IMR-90 (cell line): Measurements from ENCODE around the gene ZNRD2. TPM values are rescaled to one million over a fixed set of nuclear protein-coding genes. Genes with fewer than 3 reads are reported as not detected.

ENCODE experiments used
- ATAC-seq: fragments of 200-7000 bp; cut with Tn5 transposase; 2 replicates; pipeline ENCODE4 v1.9.1; 2020; ENCODE audit warnings: low read depth, mild to moderate bottlenecking, moderate library complexity
- BruUV-seq: library from RNA; stranded (reverse); fragments of 400-500 nt; replicated peaks from 2 replicates; lab custom pipeline; 2021; lab: Mats Ljungman, UMichigan
- CTCF ChIA-PET: fragments of 300-600 bp; formaldehyde crosslinking; extraction: SDS; loops from one replicate; lab custom pipeline; 2021; ENCODE audit warnings: antibody characterized with exemption; lab: Yijun Ruan, JAX
- POLR2A ChIA-PET: fragments of 300-600 bp; sonication (Branson Sonifier 250); formaldehyde crosslinking; loops from one replicate; lab custom pipeline; 2022; ENCODE audit warnings: antibody characterized with exemption; ENCODE audit not compliant: unreplicated experiment; lab: Charles Lee
- DNase-seq: peaks from one replicate; pipeline ENCODE4 v3.0.0; 2013
- H2AFZ ChIP-seq: replicated peaks from 2 replicates; pipeline ENCODE3; 2013; ENCODE audit warnings: low read length, mild to moderate bottlenecking; ENCODE audit not compliant: poor library complexity
- H2AK5ac ChIP-seq: 2 replicates; pipeline ENCODE4 v1.6.1; 2013; ENCODE audit warnings: low read depth, low read length, inconsistent platforms
- H2AK9ac ChIP-seq: replicated peaks from 2 replicates; pipeline ENCODE3; 2013; ENCODE audit warnings: mild to moderate bottlenecking, low read depth, low read length, moderate library complexity; ENCODE audit not compliant: poor library complexity
- H2BK120ac ChIP-seq: 2 replicates; pipeline ENCODE4 v1.6.1; 2013; ENCODE audit warnings: low read depth, low read length, inconsistent platforms
- H2BK15ac ChIP-seq: 3 replicates; pipeline ENCODE4 v1.6.1; 2013; ENCODE audit warnings: low read depth, low read length, inconsistent platforms
- H2BK20ac ChIP-seq: 2 replicates; pipeline ENCODE4 v1.6.1; 2013; ENCODE audit warnings: low read depth, mild to moderate bottlenecking, inconsistent platforms, low read length, moderate library complexity
- H2BK5ac ChIP-seq: 2 replicates; pipeline ENCODE4 v1.6.1; 2013; ENCODE audit warnings: mild to moderate bottlenecking, low read depth, low read length, inconsistent platforms; ENCODE audit not compliant: poor library complexity, severe bottlenecking
- H3K14ac ChIP-seq: replicated peaks from 2 replicates; pipeline ENCODE4 v1.6.1; 2013; ENCODE audit warnings: low read depth, low read length, inconsistent platforms
- H3K18ac ChIP-seq: 2 replicates; pipeline ENCODE4 v1.6.1; 2013; ENCODE audit warnings: low read depth, low read length, control low read depth
- H3K23ac ChIP-seq: 2 replicates; pipeline ENCODE4 v1.6.1; 2013; ENCODE audit warnings: low read depth, low read length, inconsistent platforms
- H3K27ac ChIP-seq: 2 replicates; pipeline ENCODE4 v1.5.1; 2013; ENCODE audit warnings: mild to moderate bottlenecking, control low read depth, low read length; ENCODE audit not compliant: insufficient read depth
- H3K27me3 ChIP-seq: 2 replicates; pipeline ENCODE4 v1.6.1; 2013; ENCODE audit warnings: low read length; ENCODE audit not compliant: control insufficient read depth, insufficient read depth
- H3K36me3 ChIP-seq: 2 replicates; pipeline ENCODE4 v1.6.1; 2013; ENCODE audit warnings: low read length, mixed read lengths; ENCODE audit not compliant: control insufficient read depth, insufficient read depth
- H3K4ac ChIP-seq: 2 replicates; pipeline ENCODE4 v1.6.1; 2013; ENCODE audit warnings: low read depth, low read length, inconsistent platforms
- H3K4me1 ChIP-seq: 2 replicates; pipeline ENCODE4 v1.6.1; 2013; ENCODE audit warnings: low read length, mixed read lengths; ENCODE audit not compliant: control insufficient read depth, insufficient read depth
- H3K4me2 ChIP-seq: 2 replicates; pipeline ENCODE4 v1.6.1; 2013; ENCODE audit warnings: low read depth, mild to moderate bottlenecking, control low read depth, low read length, moderate library complexity
- H3K4me3 ChIP-seq: 2 replicates; pipeline ENCODE4 v1.5.1; 2013; ENCODE audit warnings: low read depth, mild to moderate bottlenecking, control low read depth, low read length, moderate library complexity; ENCODE audit not compliant: insufficient read depth
- H3K56ac ChIP-seq: 2 replicates; pipeline ENCODE4 v1.6.1; 2013; ENCODE audit warnings: low read length, inconsistent platforms; ENCODE audit not compliant: insufficient read depth; ENCODE audit errors: extremely low read depth
- H3K79me1 ChIP-seq, 2 experiments: 2 replicates each; pipeline ENCODE4 v1.6.1; 2013; ENCODE audit warnings: low read length in 2 of 2, inconsistent platforms in 1 of 2, low read depth in 1 of 2
- H3K9ac ChIP-seq: 2 replicates; pipeline ENCODE4 v1.6.1; 2013; ENCODE audit warnings: low read depth, low read length, control low read depth
- H3K9me1 ChIP-seq: 2 replicates; pipeline ENCODE4 v1.6.1; 2013; ENCODE audit warnings: low read length, inconsistent platforms; ENCODE audit not compliant: insufficient read depth
- H3K9me3 ChIP-seq: 2 replicates; pipeline ENCODE4 v1.6.1; 2013; ENCODE audit warnings: low read length; ENCODE audit not compliant: control insufficient read depth, insufficient read depth
- H4K20me1 ChIP-seq: 2 replicates; pipeline ENCODE4 v1.6.1; 2013; ENCODE audit warnings: low read length, inconsistent platforms; ENCODE audit not compliant: insufficient read depth
- H4K5ac ChIP-seq: 2 replicates; pipeline ENCODE4 v1.6.1; 2013; ENCODE audit warnings: mild to moderate bottlenecking, low read depth, low read length, control low read depth
- H4K8ac ChIP-seq, 2 experiments: 2 replicates each; pipeline ENCODE4 v1.6.1; 2013; ENCODE audit warnings: low read depth in 2 of 2, low read length in 2 of 2, control low read depth in 1 of 2, inconsistent platforms in 1 of 2
- H4K91ac ChIP-seq: 2 replicates; pipeline ENCODE4 v1.6.1; 2013; ENCODE audit warnings: low read depth, low read length, inconsistent platforms; ENCODE audit not compliant: insufficient read depth
- BHLHE40 ChIP-seq: fragments of 150-350 bp; IDR thresholded peaks from 2 replicates; pipeline ENCODE4 v1.6.1; 2016; ENCODE audit warnings: mild to moderate bottlenecking, low read depth, low read length
- CEBPB ChIP-seq: IDR thresholded peaks from 2 replicates; pipeline ENCODE4 v1.6.1; 2012; ENCODE audit warnings: low read depth, low read length, improper control_type of control experiment
- CHD1 ChIP-seq: IDR thresholded peaks from 2 replicates; pipeline ENCODE4 v1.6.1; 2012; ENCODE audit warnings: low read depth, low read length, improper control_type of control experiment
- CTCF ChIP-seq: conservative IDR thresholded peaks from 2 replicates; pipeline ENCODE4 v1.5.1; 2012; ENCODE audit warnings: mild to moderate bottlenecking, low read depth, low read length, improper control_type of control experiment
- FOS ChIP-seq: fragments of 150-350 bp; IDR thresholded peaks from 2 replicates; pipeline ENCODE4 v1.6.1; 2016; ENCODE audit warnings: low read depth, low read length
- MAFK ChIP-seq: IDR thresholded peaks from 2 replicates; pipeline ENCODE4 v1.6.1; 2012; ENCODE audit warnings: low read depth, low read length, improper control_type of control experiment
- MAZ ChIP-seq: IDR thresholded peaks from 2 replicates; pipeline ENCODE4 v1.6.1; 2012; ENCODE audit warnings: low read depth, mild to moderate bottlenecking, low read length, improper control_type of control experiment, moderate library complexity, borderline replicate concordance
- MXI1 ChIP-seq: IDR thresholded peaks from 2 replicates; pipeline ENCODE4 v1.6.1; 2012; ENCODE audit warnings: low read depth, mild to moderate bottlenecking, low read length, moderate library complexity, borderline replicate concordance
- NFE2L2 ChIP-seq: fragments of 150-350 bp; IDR thresholded peaks from 2 replicates; pipeline ENCODE4 v1.6.1; 2016; ENCODE audit warnings: low read depth, mild to moderate bottlenecking, low read length
- POLR2A ChIP-seq: IDR thresholded peaks from 2 replicates; pipeline ENCODE4 v1.6.1; 2012; ENCODE audit warnings: mild to moderate bottlenecking, low read depth, low read length
- RCOR1 ChIP-seq: IDR thresholded peaks from 2 replicates; pipeline ENCODE4 v1.6.1; 2012; ENCODE audit warnings: mild to moderate bottlenecking, low read length, improper control_type of control experiment; ENCODE audit not compliant: insufficient replicate concordance
- SMC3 ChIP-seq: fragments of 150-350 bp; IDR thresholded peaks from 2 replicates; pipeline ENCODE4 v1.6.1; 2016; ENCODE audit warnings: low read depth, mild to moderate bottlenecking, antibody characterized with exemption, low read length, moderate library complexity
- USF2 ChIP-seq: fragments of 150-350 bp; IDR thresholded peaks from 2 replicates; pipeline ENCODE4 v1.6.1; 2017; ENCODE audit warnings: mild to moderate bottlenecking, antibody characterized with exemption, low read length, low read depth
- WGBS, 2 experiments: methylation state at CpG; one replicate each; pipeline versions ENCODE4 v1.1.5 to v1.1.7; 2013; ENCODE audit warnings: missing lambda C conversion rate in 2 of 2; ENCODE audit not compliant: insufficient read length in 1 of 2; ENCODE audit errors: extremely low coverage in 2 of 2; 5-methylcytosine and 5-hydroxymethylcytosine counted together
- dilution Hi-C: fragments of 300-500 bp; cut with HindIII; formaldehyde crosslinking; loops from one replicate; pipeline ENCODE4 v1.14.3; 2018; ENCODE audit warnings: low sequenced_read_pairs; ENCODE audit not compliant: unreplicated experiment
- in situ Hi-C: fragments of 300-500 bp; cut with MboI; formaldehyde crosslinking; loops from 3 replicates; pipeline ENCODE4 v1.14.3; 2019; ENCODE audit warnings: low sequenced_read_pairs, inconsistent platforms, mixed read lengths
- intact Hi-C: fragments of 100-400 bp; cut with micrococcal nuclease; formaldehyde crosslinking; loops from 2 replicates; pipeline ENCODE4 v1.10.0; 2022
- polyA plus RNA-seq, 3 experiments: library from polyadenylated mRNA; depleted of rRNA; stranded (reverse); fragments of >200 nt; gene quantifications; 2 replicates each; pipeline ENCODE4 v1.2.3, GENCODE V29; 2012; ENCODE audit warnings: low replicate concordance in 1 of 3
- total RNA-seq: library from RNA; depleted of rRNA; stranded (reverse); fragments of >200 nt; gene quantifications from 2 replicates; pipeline ENCODE4 v1.2.3, GENCODE V29; 2012
- TF ChIP-seq, protein P1 (sequence below): fragments of 150-350 bp; IDR thresholded peaks from 2 replicates; pipeline ENCODE4 v1.6.1; 2016; ENCODE audit warnings: low read depth, mild to moderate bottlenecking, low read length, moderate library complexity, borderline replicate concordance

Gene ZNRD2
- total and polyA plus RNA-seq, 2 of the 4 experiments (the other 2 are of a cell fraction): 75.6 to 90.3 TPM

DNA sequence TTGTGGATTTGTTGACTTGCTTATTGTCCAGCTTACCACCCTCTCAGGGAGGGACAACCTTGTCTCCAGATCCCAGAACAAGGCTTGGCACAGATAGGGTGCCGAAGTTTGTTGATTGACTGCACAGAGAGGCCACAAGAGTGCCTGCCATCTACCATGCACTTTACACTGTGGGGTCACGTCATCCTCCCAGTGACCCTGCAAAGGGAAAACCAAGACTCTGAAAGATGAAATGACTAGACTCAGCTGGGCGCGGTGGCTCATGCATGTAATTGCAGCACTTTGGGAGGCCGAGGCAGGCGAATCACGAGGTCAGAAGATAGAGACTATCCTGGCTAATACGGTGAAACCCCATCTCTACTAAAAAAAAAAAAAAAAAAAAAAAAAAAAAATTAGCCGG lies 7.5 kb upstream of the ZNRD2 start:
- Histone ChIP-seq H3K4me2 (no peak overlapping the region), H3K27ac (no peak overlapping the region), H3K4me1 (peaks cover 23% of the 10 kb centered on the region), H3K9me1 (peaks cover 24% of the 10 kb centered on the region), H3K23ac (no peak overlapping the region), H3K18ac (no peak overlapping the region), H2BK5ac (no peak overlapping the region), H3K79me1 (peaks cover 5 to 24% of the 10 kb centered on the region in 2 experiments; a peak in 3 of 4 replicates), H4K91ac (no peak overlapping the region), H4K5ac (no peak overlapping the region), H2BK20ac (no peak overlapping the region), H3K9ac (no peak overlapping the region), H3K36me3 (no peaks in the 10 kb centered on the region), H4K8ac (no peak overlapping the region), H2AK9ac (no peak overlapping the region), H2AFZ (no peak overlapping the region), H3K56ac (no peak overlapping the region), H2BK15ac (no peak overlapping the region), H3K27me3 (no peaks in the 10 kb centered on the region), H3K4ac (no peak overlapping the region), H2AK5ac (0 out of 2 replicates have a peak overlapping the region, but pooled peaks have one; percentile 56), H4K20me1 (no peaks in the 10 kb centered on the region), H2BK120ac (no peak overlapping the region), H3K14ac (no peak overlapping the region), H3K9me3 (no peaks in the 10 kb centered on the region), H3K4me3 (no peak overlapping the region)
- DNase-seq (no peak), ATAC-seq (no peak)
- TF ChIP-seq MXI1 (no peak), NFE2L2 (no peak), MAFK (no peak), POLR2A (no peak), CTCF (no peak), MAZ (no peak), CEBPB (no peak), CHD1 (no peak), FOS (no peak), RCOR1 (no peak), USF2 (no peak), SMC3 (no peak), BHLHE40 (no peak)
- TF ChIP-seq, protein P1, sequence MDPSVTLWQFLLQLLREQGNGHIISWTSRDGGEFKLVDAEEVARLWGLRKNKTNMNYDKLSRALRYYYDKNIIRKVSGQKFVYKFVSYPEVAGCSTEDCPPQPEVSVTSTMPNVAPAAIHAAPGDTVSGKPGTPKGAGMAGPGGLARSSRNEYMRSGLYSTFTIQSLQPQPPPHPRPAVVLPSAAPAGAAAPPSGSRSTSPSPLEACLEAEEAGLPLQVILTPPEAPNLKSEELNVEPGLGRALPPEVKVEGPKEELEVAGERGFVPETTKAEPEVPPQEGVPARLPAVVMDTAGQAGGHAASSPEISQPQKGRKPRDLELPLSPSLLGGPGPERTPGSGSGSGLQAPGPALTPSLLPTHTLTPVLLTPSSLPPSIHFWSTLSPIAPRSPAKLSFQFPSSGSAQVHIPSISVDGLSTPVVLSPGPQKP: no peak
- dilution Hi-C loops (no loop called here), intact Hi-C loops (no loop called here), in situ Hi-C loops (no loop called here)
- ChIA-PET POLR2A (no interaction called here), CTCF (interaction anchor here (0.6 kb wide), 1 partner anchor 188 kb away, joined by 3 read pairs; no protein-coding TSS in a partner anchor)
- no CpG with 5 or more reads among the region's 9 CpGs for WGBS, 2 experiments
- BruUV-seq: no TSS peak
